GM18499 (cell line): Measurements from ENCODE around the gene SERTAD2.
A peak's percentile ranks its signal among the peaks of the same experiment; 100 is the strongest.

ENCODE experiments used
- ATAC-seq: cut with Tn5 transposase; IDR thresholded peaks from one replicate; pipeline ENCODE4 v1.9.1; 2021; ENCODE audit warnings: moderate number of reproducible peaks; ENCODE audit not compliant: insufficient read depth, unreplicated experiment

SERTAD2 gene

DNA sequence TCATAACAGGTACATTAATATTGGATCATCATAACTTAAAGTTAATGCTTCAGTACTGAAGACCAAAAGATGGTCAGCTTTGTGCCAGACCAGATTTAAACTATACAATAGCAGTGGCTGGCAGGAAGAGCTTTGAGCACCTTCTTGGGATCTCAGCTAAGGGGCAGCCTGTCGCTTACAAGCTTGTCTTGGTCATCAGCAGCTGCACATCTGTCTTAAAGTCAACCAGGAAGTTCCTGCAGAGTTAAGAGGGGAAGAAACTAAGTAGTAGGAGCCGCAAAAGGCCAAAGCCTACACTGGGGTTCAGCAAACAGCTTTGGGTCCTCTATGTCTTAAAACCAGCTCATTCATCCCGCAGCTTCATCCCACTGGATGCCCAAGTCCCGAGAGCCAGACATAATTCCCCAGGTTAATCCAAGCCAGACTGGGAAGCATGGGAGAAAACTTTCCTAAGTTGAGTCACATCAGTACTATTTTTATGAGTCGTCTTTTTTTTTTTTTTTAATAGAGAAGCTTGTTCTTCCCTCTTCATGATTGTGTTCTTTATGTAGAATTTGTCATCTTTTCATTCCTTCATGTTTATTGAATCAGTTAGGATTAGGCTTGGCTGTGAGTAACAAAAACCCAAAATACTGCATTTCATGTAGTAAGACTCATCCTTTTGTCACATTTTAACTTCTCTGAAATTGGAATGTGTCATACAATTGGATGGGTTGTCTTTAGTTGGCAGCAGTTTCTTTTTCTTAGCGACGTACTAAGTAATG, 59.3 kb downstream of the SERTAD2 start:
- ATAC-seq: no peak

DNA sequence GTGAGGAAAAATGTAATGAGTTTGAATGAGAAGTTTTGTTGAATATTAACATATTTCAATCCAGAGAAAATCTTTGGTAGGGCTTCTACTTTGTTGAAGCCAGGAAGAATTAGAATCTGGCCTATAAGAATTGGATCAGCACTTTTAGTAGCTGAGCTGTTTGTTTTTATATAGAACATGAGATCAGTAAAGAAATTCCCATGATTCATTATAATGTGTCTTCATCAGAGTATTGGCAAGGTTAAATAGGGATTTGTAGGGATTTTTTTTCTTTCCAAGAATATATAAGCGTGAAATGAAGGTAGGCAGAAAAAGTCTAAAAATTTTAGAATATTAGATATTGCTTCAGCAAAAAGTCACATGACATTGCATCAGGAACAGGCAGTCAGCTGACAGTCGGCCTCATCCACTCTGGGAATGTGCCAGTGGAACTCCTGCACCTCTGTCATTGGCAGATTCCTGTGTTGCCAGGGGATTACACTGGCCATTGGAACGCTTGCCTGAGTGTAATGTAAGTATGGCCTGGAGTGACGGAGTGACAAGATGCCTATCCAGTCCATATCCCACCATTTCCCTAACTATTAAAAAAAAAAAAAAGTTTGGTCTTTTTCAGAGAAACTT, 60.6 kb downstream of the SERTAD2 start:
- ATAC-seq: no peak

DNA sequence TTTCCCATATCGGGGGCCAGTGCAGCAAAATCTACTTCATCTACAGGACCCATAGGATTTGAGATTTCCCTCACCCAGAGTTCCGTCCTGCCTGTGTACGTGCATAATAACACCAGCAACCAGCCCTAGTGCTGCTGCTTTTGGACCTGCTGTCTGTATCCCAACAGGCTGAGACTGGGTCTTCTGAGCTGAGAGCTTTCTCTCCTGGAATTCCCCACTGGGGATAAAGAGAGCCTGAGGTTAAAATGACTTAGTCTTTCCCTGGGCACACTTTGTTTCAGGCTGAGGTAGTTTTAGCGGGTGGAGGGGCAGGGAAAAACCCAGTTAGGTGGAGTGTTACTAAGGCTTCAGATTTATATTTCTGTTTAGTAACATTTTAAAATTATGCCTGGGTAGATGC, 62.5 kb downstream of the SERTAD2 start:
- no peak for ATAC-seq

DNA sequence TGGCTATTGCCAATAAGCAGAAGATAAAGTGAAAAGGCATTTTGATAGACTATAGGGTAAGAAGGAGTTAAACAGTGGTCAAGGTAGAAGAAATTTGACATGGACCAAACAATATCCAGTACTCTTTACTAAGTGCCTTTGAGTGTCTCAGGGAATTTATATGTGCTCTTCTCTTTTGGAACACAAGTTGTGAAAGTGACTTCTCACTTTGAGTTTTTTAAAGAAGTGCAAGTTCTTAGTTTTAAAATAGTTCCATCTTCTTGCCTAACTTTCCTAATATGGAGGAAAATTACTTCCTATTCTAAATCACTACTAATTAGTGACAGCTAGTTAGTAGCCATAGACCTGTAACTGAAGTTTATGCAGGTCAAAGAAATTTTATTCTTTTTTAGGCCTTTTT, 66.2 kb downstream of the SERTAD2 start:
- no peak for ATAC-seq

DNA sequence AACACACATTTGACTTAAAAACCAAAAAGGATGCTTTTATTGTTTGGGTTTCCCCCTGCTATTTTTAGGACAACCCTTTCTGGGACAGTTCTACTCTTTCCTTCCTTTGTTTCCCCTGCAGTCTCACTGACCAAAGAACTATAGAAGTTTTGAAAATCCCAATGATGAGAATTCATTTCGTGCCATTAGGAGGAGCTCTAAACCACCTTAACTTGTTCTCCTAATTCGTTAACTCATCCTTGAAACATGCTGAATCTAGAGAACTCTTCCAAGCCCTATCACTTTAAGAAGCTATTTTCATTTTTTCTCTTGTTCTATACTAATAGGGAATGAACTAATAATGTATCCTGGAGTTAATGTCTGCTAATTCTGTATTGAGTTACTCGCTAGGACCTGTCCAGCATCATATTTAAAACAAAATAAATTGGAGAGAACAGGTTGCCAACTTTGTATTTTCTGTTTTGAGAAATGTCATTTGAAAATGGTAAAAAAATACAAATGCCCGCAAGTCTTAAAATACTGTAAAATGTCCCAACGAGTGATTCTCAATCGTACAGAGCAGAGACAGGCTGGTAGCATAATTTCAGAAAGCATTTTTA, 66.7 kb downstream of the SERTAD2 start:
- no peak for ATAC-seq

DNA sequence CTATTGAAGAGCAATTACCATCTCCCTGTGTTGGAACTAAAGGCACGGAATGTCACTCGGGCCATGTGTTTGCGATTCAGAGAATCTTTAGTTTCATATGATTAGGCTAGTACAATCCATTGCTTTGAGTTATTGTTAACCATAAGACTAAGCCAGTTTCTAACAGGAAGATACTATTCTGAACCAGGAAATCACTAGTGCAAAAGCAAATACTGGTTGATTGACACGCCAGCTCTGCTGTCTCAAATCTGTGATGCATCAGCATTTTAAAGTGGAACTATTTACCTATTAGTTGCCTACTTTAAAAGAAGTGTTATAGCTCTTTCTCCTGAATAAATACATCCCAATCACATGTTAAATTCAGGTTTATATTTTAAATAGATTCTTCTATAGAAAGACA, 67.7 kb downstream of the SERTAD2 start:
- no peak for ATAC-seq

DNA sequence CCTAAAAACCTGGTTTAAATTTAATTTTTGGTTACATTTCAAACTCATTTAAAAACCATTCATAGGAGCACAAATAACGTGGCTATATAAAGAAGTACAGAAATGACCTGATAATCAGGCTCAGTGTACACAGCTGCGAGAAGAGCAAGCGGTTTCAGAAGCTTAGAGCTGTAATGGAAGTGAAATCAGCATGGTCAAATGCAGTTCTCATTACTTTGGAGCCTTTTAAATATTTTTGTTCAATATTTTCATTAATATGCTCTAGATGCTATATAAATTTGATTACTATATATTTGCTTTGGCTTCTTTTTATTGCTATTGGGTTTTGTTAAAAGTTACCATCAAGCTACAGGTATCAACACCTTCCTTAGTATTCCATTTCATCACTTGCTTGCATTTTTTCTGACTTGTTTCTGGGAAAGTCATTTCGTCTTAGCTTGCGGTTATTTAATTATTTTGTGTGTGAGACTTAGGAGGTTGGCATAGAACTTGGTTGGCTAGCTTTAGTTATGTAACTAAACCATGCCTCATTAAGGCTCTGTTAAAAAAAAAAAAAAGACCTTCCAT, 70.9 kb downstream of the SERTAD2 start:
- ATAC-seq: peak; percentile 62

DNA sequence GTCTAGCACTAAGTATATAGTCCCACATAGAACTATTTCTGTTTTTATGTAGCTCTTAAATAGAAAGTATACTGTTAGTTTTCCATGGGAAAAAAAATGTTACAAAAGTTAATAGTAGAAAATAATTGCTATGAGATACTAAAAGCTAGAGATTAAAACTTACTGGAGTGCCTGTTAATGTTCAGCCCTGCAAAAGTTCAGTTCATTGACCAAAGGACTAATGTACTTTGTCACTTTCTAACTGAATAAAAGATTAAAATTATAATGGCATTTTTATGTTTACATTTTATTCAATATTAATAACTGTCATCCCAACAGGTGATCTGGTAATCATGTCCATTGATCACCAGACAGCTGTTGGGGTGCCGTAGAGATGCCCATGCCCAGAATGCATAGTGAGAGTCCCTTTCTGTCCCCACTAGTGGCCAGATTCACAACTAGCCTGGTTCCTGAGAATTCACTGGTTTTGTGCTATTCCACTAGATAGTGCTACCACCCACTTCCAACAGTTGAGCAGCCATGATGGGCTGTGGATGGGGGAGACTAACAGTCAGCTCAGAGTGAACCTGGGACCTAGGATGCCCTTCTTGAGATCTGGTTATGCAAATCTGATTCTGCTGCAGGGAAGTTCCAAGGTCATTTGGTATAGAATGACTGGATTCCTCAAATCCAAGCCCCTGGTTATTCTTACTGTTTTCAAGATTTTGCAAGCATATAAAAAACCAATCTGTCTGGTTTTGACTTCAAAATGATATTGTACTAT, 71.8 kb downstream of the SERTAD2 start:
- ATAC-seq: no peak
